Hematopoietic multipotent progenitor cell treated with erythropoietin and hydrocortisone succinate and interleukin-3 and kit ligand, for 8 days (in vitro differentiated cells): Measurements from ENCODE around the gene TMCO4.

Experiments
- DNase-seq: peaks from one replicate; pipeline ENCODE4 v3.0.0-alpha.2; 2015

Gene TMCO4

DNA sequence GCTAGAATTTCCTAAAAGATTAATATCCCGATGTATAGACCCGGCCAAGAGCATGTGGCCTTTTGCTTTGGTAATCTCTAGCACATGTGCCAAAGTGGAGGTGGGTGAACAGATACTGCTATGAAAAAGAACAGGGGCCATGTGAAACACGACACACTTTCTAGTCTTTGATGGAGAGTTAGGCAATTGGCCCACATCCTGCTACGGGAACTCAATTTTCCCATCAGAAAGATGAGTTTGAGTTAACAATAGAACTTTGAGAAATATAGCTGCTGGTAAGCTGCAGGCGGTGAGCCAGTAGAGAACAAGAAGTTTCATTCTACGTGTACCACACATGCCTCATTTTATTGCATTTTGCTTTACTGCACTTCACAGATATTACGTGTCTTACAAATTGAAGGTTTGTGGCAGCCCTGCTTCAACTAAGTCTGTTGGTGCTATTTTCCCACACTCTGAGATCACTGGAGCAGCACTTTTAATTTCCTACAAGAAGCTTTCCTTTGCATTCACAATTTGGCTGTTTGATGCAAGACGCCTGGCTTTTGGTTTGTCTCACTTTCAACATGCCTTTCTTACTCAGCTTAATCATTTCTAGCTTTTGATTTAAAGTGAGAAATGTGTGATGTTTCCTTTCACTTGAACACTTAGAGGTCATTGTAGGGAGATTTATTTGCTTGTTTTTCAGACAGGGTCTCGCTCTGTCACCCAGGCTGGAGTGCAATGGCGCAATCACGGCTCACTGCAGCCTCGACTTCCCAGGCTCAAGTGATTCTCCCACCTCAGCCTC is 88.7 kb downstream of the TMCO4 start:
- DNase-seq, result no peak

DNA sequence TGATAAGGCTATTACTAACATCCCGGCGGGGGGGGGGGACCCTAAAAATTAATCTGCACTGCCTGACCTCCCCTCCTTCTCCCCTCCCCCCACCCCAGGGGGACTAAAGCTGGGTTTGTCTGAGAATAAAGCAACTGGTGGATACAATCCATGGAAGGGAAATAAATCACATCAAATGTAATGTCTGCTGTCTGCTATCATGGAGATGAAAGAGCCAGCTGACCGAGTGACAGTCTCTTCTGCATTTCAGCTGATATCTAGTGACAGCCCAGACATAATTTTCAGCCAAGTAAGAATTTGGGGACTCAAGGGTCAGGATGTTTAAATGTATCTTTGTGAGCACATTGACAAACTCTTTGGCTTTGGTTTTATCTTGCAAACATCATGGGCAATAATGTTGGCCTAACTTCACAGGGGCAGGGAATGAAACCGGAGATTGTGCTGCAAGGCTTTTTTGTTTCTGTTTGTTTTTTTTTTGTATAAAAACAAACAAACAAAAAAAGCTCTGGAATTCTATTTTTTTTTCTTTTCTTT is 90.4 kb downstream of the TMCO4 start:
- DNase-seq, result no peak

DNA sequence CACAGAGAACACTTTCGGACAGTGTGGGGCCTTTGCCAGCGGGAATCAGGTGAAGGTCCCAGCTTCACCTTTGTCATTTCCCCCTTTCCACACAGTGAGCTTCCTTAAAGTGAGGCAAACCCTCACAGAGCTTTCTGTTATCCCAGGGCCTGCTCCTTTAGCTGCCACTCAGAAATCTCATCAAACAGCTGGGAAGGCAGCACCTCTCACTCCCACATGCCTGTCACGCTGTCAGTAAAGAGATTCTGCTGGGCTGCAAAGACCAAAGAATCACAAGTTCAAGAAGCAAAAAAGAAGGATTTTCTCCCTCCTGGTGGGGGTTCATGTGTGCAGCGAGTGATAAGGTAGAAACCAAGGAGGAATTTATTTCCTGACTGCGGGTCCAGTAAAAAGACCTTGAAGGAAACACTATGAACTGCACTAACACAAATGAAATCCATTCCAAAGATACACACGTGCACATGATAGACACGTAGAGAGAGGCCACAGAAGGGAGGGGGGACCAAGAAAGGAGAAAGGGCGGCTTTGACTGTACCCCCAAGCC is 91.1 kb downstream of the TMCO4 start:
- no peak for DNase-seq

DNA sequence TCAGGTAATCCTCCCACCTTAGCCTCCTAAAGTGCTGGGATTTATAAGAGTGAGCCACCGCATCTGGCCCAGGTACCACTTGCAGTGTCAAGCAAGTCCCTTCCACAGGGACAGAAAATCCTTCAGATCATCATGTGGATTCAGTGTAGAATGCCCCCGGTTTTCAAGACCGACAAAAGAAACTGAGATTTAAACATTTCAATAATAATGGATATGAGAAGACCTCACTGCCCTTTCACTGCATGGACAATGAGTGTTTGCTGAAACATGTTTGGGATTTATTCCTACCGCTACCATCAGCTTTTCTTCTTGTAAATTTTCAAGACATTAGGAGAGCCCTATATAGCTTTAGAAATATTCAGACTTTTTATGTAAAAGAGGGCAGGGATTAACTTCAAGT is 93.6 kb downstream of the TMCO4 start:
- DNase-seq, result no peak

DNA sequence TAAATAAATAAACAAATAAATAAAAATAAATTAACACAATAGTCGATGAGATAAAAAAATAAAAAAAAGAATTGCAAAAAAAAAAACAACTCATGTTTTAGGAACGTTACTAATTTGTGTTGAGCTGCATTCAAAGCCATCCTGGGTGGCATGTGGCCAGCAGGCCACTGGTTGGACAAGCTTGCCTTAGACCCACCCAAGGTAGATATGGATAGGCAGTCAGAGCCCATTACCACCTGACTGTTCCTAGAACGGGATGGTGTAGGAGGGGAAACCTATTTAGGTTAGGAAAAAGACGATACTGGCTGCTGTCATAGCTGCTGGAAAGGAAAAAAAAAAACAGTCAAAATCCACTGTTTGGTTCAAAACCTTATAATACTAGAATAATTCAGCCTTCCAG is 94.3 kb downstream of the TMCO4 start:
- DNase-seq, result no peak

DNA sequence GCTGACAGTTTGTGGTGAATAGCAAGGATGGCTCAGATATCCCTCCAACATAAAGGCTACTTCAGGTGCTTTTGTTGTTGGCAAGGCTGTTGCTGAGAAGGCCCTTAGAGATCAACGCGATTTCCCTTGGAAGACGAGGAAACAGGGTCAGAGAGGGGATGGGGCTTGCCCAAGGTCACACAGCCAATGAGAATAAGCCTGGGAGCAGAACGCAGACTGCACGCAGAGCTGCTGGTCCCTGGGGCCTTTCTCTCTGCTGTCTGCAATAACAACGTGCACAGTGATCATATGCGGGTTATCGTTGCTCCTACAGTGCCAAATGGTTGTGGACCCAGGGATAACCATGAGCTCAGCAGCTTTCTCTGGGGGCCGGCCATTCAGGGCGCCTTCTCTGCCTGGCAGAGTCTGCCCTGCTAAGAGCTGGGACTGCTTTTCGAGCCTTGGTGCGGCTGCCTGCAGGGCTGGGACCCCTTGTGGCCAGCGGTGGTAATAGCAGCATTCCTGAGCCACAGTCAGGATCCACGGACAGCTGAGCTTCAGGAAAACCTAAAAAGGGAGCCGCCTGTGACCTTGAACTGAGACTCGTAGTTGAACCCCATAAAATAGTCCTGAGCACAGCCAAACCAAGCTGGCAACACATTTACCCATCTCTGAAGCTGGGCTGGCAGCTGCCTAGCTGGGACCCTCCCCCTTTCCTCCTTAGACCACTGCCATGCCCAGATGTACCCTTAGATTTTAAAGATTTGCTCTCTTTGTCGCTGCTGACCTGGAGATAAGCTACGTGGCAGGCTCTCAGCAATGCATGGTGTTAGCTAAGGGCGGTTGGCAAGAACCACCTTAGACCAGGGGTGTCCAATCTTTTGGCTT is 95.2 kb downstream of the TMCO4 start:
- peak; percentile 33 for DNase-seq

DNA sequence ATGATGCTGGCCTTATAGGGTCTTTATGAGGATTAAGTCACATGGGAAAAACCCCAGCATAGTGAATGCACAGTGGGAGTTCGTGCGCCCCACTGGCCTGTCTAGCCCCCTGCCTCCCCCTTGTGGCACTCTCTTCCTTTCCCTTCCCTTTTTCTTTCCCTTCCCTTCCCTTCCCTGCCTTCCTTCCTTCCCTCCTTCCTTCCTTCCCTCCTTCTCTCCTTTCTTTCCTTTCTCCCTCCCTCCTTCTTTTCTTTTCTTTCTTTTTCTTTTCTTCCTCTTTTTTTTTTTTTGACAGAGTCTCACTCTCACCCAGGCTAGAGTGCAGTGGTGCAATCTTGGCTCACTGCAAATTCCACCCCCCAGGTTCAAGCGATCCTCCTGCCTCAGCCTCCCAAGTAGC is 96.4 kb downstream of the TMCO4 start:
- DNase-seq, result no peak

DNA sequence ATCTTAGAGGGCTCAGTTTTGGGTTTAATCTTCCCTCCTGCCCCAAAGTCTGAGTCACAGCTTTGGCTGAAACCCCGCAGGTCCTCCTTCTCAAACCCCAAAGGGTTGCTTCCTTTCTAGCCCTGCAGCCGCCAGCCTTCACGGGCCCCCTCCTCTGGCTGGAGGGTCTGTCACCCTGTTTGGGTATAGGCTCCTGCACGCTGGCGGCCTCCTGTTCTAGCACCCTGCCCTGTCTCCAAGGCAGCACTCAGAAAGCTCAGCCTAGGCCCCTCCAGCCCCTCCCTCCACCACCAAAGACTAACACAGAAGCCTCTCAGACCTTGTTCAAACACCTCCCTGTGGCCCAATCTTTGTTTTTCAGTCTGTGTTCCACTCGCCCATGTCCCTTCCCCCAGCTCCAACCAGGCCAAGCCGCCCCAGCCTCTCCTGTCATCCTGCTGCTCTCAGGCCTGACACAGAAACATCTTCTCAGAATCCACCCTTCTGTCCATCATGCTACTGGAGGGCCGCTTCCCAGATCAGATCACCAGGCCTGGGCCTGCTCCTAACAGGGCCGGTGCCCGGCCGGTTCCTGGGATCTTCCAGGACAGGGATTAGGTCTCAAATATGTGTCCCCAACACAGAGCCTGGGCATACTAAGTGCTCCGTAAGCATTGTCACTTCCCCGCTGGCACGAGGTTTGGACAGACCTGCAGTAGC is 99.5 kb downstream of the TMCO4 start:
- no peak for DNase-seq

DNA sequence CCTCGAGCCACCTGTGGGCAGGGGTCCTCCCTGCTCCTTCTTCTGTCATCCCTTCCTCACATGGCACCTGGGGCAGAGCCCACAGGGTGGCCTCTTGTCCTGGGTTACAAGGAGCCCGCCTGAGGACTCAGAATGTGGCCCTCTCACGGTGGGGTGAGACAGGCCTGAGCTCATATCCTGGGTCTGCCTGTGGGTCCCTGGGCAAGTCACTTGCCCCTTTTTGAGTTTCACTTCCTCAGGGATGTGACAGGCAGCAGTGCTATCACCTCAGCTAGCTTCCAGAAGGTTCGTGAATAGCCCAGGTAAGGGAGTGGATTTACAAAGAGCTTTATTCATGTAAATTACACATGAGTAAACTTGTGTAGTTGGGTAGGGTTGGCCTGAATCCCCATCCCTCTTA is 101.5 kb downstream of the TMCO4 start:
- no peak for DNase-seq

DNA sequence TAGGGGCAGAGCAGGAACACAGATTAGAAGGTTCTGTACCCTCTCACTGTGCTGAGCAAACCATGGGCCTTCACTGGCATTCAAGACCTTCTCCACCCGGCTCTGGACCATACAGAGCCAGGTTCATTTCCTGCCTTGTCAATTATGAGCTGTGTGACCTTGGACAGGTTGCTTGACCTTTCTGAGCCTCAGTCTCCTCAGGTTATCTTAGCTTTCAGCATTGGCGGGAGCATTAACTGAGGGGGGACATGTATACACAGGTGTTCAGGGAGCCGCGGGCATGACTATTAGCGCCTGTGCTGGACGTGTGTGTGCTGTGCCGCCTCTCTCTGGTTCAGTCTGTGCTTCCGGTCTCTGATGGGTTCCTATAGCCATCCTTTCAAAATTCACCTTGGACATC is 102.9 kb downstream of the TMCO4 start:
- DNase-seq, result no peak

DNA sequence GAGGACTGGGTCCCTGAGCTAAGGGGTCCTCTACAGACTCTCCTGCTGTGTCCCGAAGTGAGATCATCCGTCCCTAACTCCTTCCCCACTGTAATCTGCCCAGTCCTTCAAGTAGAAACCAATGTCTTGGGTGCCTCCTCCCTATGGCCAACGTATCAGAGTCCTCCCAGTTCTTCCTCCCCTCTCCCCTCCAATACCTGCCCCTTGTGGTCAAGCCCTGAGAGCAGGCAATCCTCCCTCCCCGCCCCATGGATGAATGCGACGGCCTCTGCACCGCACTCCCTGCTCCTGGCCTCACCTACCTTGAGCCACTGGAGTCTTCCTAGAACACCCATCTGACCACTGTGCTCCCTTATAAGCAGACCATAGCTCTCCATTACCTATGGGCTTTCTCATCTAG is 103.9 kb downstream of the TMCO4 start:
- no peak for DNase-seq

DNA sequence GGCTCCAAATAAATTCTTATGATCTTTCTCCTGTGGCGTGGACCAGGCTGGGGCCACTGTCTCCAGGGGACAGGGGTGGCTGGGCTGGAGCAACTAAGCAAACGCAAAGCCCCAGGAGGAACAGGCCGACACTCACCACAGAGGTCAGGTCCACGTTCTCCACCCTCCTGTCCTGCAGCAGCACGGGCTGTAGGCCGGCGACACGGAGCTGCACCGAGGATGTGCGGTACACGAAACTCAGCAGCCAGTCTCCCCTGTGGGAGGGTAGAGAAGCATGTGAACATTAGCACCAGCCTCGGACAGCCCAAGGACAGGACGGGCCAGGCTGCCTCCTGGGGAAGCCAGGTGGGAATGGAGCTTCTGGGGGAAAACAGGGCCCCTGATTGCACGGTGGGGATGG is 105.4 kb downstream of the TMCO4 start:
- no peak for DNase-seq

DNA sequence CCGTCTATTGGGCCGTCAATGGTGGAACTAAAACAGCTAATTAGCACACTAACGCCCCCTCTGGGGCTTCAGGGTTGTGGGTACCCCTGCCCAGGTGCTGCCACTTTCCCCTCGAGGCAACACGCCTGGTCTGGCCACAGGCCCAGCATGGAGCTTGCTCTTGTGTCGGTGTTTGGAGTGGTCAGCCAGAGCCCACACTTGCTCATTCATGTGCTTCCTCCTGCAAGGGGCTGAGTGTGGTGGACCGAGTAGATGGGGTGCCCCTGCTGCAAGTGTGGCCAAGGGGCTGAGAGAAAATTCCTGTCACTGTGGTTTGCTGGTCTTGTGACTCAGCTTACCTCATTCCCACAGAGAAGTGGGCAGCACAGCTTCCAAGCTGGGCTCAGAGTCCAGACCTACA is 109.4 kb downstream of the TMCO4 start:
- no peak for DNase-seq

DNA sequence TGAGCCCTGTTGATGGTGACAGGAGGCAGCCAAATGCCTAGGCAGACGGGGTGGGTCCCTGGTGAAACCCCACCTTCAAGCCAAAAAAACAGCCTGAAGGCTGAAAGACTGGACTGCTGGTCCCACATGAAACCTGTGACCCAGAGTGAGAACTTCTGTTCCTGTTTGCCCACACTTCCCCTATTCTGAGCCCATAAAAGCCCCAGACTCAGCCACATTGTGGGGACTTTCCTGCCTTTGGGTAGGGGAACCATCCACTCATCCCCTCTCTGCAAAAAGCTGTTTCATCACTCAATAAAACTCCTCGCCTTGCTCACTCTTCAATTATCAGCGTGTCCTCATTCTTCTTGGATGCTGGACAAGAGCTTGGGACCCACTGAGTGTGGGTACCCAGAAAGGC is 109.9 kb downstream of the TMCO4 start:
- no peak for DNase-seq

DNA sequence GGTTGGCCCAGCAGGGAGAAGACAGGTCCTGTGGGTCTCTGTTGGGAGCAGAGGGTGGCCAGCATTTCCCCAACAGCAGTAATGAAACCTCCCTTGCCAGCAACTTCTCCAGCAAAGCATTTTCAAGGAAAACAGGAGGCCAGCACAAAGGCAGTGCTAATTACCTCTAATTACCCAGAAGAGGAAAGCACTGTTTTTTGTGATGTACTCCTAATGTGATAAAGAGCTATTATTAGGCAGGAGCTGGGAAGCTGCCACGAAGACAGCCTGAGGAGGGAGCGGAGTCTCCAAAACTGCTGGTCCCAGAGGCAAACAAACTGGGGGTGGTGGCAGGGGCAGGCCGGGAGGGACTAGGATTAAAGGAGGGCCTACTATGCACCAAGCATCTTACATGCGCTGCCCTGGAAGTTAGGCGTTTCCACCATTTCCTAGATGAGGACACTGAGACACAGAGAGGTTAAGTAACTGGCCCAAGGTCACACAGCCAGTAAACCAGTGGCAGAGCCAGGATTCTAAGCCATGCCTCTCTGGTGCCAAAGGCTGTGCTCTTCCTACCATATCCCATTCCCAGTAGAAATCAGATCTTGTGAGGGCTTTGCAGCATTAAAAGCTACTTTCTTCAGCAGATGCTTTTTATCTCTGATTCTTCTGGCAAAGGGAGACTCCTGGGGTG is 110.5 kb downstream of the TMCO4 start:
- no peak for DNase-seq

DNA sequence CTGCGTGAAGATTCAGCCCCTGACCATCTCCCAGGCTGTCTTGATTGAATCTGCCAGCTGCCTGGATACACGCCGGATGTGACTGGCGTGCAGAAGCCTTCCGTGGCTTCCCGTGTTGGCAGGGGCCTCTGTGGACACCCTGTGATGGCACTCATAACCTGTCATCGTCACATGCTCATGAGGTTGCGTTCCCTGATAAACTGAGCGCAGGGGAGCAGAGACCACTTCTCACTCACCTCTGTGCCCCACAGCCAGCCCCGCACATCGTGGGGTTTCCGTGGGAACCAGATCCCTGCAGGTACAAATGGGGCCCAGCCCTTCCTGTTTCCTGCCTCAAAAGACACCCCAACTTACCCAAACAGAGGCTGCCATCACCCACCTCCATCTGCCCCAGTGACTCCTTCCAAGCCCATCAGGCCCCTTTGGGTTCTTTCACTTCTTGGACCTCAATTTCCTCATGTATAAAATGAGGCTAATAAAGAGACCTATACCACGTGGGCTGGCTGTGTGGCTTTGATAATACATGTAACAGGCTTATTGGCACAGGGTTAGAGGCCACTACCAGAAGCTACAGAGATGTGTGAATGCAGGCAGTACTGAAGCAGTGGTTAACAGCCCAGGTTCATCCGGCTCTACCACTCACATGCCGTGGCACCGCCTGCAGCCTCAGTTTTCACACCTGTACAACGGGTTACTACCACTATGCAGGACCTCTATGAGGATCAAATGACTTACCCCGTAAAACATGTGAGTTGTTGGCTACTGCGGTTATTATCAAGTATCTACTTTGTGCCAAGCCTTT is 111.5 kb downstream of the TMCO4 start:
- DNase-seq, result no peak

DNA sequence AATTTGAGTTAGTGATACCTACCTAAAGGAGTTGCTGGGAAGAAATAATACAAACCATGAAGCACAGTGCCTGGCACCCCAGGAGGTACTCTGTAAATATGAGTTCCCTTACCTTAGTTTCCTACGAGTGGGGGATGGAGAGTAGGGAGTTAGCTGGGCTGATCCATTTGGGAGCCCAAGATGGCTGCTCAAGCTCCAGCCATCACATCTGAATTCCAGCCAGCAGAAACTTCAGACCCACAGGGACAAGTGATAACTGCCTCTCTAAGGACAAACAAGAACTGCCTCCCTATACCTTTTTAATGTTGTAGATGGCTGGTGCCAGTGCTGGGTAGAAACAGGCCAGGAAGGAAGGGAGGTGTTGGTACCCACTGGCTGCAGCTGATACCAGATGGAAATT is 112.3 kb downstream of the TMCO4 start:
- DNase-seq, result no peak

DNA sequence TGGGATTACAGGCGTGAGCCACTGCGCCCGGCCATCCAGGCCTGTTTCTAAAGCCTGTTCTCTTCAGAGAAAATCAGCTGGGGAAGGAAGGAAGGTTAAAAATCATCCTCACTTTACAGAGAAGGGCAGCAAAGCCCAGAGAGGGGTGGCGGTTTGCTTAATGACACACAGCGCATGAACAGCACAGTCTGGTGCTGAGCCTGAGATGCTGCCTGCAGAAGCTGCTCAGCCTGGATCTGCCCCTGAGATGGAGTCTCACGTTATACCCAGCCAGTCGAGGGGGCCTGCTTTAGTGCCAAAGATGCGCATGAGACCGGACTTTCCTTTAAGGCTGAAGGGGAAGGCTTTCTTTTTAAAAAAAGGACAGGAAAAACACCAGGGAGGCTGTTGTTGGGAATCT is 113.7 kb downstream of the TMCO4 start:
- DNase-seq, result no peak

DNA sequence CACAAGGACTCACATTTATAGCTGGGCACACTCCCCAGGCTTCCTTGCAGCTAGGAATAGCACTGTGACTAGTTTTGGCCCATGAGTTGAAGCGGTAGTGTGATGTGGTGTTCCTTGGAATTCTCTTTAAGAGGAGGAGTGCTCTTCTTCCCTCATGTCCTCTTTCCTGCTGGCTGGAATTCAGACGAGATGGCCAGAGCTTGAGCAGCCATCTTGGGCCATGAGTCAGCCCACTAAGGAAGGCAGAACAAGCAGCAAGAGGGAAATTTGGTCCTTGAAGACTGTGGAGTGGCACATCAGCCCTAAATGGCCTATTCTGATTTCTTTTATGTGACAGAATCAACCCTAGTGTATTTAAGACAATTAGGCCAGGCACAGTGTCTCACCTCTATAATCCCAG is 115.0 kb downstream of the TMCO4 start:
- DNase-seq, result no peak

DNA sequence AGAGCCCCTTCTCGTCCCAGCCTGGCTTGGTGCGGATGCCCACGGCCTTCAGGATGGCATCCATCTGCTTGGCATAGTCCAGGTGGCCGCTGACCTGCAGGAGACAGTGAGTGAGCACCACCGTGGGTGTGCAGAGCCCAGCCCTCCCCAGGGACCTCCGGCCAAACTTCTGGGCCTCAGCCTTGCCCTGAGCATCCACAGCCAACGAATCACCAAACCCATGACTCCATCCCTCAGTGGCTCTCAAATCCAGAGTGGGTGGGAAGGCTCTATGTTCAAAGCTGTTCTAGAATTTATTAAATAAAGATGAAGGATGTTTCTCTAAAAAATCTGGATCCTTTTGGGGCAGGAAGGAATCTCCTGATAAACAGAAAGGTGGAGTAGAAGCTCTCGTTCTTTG is 116.4 kb downstream of the TMCO4 start:
- DNase-seq, result no peak

DNA sequence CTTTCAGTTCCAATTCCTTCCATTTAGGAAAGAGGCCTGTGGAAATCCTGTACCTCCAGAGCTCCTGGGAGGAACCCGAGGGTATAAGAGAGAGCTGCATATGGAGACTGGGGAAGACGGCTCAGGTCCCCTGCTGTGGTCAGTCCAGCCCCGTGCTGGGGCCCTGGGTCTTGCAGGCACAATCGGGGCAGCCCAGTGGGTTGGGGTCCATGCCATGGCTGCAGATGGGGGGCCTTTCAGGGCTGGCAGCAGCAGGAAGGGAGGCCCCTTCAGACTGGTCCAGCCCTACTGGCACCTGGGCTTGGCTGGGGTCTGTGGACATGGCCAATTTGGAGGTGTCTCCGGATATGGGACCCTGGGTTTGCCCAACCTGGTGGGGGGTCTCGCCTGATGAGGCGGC is 116.8 kb downstream of the TMCO4 start:
- DNase-seq, result no peak

DNA sequence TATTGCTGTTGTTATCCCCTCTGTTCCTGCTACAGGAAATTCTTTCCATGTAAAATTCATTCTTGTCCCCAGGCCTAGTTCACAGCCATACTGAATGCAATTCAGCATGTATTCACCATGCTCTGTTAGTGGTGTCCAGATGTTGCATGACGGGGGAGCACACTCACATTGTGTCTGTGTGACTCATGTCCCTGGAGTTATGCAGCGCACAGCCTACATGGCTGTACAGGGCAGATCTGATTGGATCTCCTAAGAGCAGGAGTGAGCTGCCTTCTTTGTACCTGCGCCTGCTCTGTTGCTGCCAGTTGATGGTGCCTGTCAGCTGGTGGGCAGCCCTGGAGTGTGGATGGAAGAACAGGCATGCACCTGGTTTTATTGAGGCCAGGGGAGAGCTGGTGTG is 117.5 kb downstream of the TMCO4 start:
- no peak for DNase-seq
